Measurements from ENCODE around the gene ZNF189. TPM values are rescaled to one million over a fixed set of nuclear protein-coding genes. Genes with fewer than 3 reads are reported as not detected.

The ZNF189 gene
- polyA plus RNA-seq, 4 donors, result 7.3 to 77.8 (median 12.9) TPM

DNA sequence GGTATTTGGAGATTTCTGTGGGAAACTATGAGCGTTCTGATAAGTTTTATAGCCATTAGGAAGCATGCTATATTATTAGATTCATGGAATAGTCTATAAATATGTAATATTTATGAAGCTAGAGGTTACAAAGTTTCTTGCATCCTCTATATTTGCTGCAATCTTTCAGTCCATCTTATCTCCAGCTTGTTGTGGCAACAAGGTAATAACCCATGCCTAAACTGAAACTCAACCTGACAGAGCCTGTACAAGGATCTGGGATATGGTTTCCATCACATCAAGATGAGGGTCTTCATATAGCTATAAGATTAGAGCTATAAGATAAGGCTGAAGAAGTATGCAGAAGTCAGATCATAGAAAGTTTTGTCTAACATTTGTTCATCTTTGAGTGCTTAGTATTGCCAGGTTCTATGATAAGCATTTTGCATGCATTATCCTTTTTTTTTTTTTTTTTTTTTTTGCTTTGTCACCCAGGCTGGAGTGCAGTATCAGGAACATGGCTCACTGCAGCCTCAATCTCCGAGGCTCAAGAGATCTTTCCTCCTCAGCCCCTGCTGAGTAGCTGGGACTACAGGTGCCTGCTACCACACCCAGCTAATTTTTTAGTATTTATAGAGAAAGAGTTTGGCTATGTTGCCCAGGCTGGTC is 28.6 kb upstream of the ZNF189 start:
- WGBS, 3 donors, result 51 to 69% (median 67%) methylated on average over 2 of the region's 2 CpGs
- no peaks in the 10 kb centered on the region for H3K36me3 ChIP-seq (ENCODE audit: control insufficient read depth in 3 of 3, insufficient read depth in 2 of 3, low read depth in 1 of 3, low read length in 3 of 3)
- no peak overlapping the region for H3K27ac ChIP-seq (ENCODE audit: low read depth in 1 of 3, low read length in 2 of 3)
- FAIRE-seq, result no peak
- peaks cover 0 to 12% (median 0%) of the 10 kb centered on the region in 3 donors for H3K4me1 ChIP-seq (ENCODE audit: control insufficient read depth in 3 of 3, insufficient read depth in 2 of 3, low read depth in 1 of 3, low read length in 2 of 3)
- H3K9me3 ChIP-seq (ENCODE audit: control insufficient read depth in 2 of 2, insufficient read depth in 1 of 2, low read depth in 1 of 2, low read length in 1 of 2), result no peaks in the 10 kb centered on the region
- no peak for DNase-seq
- H3K4me3 ChIP-seq (ENCODE audit: low read depth in 1 of 3, low read length in 3 of 3), result no peak overlapping the region
- no peaks in the 10 kb centered on the region for H3K27me3 ChIP-seq (ENCODE audit: control insufficient read depth in 3 of 3, insufficient read depth in 3 of 3, low read length in 3 of 3)

DNA sequence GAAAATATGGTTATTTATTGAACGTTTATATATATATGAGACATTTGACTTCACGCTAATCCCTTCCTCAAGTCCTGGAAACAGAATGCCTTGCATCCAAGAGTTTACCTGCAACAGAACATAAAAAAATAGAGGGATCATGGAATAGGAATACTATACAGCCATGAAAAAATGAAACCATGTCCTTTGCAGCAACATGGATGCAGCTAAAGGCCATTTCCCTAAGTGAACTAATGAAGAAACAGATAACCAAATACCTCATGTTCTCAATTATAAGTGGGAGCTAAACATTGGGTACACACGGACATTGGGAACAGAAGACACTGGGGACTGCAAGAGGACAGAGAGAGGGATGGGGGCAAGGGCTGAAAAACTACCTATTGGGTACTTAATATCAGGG is 26.8 kb upstream of the ZNF189 start:
- Histone ChIP-seq H3K4me1 (ENCODE audit: control insufficient read depth in 3 of 3, insufficient read depth in 2 of 3, low read depth in 1 of 3, low read length in 2 of 3) (peaks cover 0 to 2% (median 0%) of the 10 kb centered on the region in 3 donors), H3K4me3 (ENCODE audit: low read depth in 1 of 3, low read length in 3 of 3) (no peak overlapping the region), H3K27ac (ENCODE audit: low read depth in 1 of 3, low read length in 2 of 3) (no peak overlapping the region), H3K27me3 (ENCODE audit: control insufficient read depth in 3 of 3, insufficient read depth in 3 of 3, low read length in 3 of 3) (peaks cover 0 to 5% (median 0%) of the 10 kb centered on the region in 3 donors), H3K36me3 (ENCODE audit: control insufficient read depth in 3 of 3, insufficient read depth in 2 of 3, low read depth in 1 of 3, low read length in 3 of 3) (no peaks in the 10 kb centered on the region), H3K9me3 (ENCODE audit: control insufficient read depth in 2 of 2, insufficient read depth in 1 of 2, low read depth in 1 of 2, low read length in 1 of 2) (no peaks in the 10 kb centered on the region)
- FAIRE-seq (no peak), DNase-seq (no peak)
- 90 to 98% (median 96%) methylated on average over 3 of the region's 3 CpGs for WGBS, 3 donors

DNA sequence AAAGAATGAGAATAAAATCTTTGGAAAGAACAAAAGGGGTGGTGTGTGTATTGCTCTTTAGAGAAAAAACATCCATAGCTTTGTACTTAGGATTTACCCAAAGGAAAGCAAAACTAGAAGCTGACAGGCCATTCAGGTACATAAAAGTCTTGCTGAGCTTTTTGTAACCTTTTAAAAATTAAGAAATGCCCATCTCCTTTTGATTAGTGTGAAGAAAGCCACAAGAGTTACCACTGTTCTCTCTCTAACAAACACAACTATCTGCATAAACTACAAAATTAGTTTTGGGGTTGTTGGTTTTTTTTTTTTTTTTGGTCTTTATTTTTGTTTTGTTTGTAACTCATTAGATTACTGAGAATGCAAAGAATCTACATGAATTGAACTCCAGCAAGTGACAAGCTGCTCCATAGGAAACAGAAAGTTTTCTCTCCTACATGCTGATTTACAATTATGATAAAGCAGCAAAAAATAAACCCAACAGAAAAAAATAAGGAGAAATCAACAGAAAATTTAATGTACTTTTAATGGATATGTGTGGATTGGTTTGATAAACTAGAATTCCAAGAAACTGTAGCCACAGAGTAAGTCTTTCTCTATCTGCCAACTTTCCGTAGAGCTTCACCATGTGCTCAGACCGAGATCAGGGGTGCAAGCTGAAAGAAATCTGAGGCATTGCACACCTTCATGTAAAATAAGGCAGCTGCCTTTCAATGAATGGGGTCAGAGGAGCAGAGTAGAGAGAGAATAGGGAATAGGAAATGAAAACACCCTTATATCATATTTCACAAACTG is 26.1 kb upstream of the ZNF189 start:
- H3K4me3 ChIP-seq (ENCODE audit: low read depth in 1 of 3, low read length in 3 of 3), result no peak overlapping the region
- no peak for DNase-seq
- 81 to 84% (median 81%) methylated on average over 2 of the region's 2 CpGs for WGBS, 3 donors

DNA sequence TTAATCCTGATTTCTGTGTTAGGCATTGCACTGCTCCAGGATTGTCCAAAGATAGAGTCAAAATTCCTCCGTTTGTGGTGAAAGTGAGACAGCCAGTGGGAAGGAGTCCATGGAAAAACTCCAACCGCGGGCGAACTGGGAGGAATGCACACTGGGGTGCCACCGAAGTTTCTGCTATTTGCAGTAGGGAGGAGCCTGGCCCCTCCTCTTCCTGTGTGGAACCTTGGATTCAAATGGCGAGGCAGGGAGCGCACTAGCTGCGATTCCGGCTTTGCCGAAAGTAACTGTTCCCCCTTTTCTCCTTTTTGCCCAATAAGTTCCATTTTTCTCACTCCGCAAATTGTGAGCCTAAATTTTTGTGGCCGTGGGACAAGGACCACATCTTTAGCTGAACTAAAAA is 23.1 kb upstream of the ZNF189 start:
- Histone ChIP-seq H3K9me3 (ENCODE audit: control insufficient read depth in 2 of 2, insufficient read depth in 1 of 2, low read depth in 1 of 2, low read length in 1 of 2) (no peaks in the 10 kb centered on the region), H3K4me1 (ENCODE audit: control insufficient read depth in 3 of 3, insufficient read depth in 2 of 3, low read depth in 1 of 3, low read length in 2 of 3) (no peaks in the 10 kb centered on the region), H3K27ac (ENCODE audit: low read depth in 1 of 3, low read length in 2 of 3) (no peak overlapping the region), H3K27me3 (ENCODE audit: control insufficient read depth in 3 of 3, insufficient read depth in 3 of 3, low read length in 3 of 3) (peaks cover 0 to 5% (median 0%) of the 10 kb centered on the region in 3 donors), H3K36me3 (ENCODE audit: control insufficient read depth in 3 of 3, insufficient read depth in 2 of 3, low read depth in 1 of 3, low read length in 3 of 3) (no peaks in the 10 kb centered on the region), H3K4me3 (ENCODE audit: low read depth in 1 of 3, low read length in 3 of 3) (no peak overlapping the region)
- 91 to 96% (median 95%) methylated on average over 12 of the region's 12 CpGs for WGBS, 3 donors
- FAIRE-seq, result no peak
- no peak for DNase-seq

More for the DNA sequence above, 26.1 kb upstream of the ZNF189 start:
- Histone ChIP-seq H3K36me3 (ENCODE audit: control insufficient read depth in 3 of 3, insufficient read depth in 2 of 3, low read depth in 1 of 3, low read length in 3 of 3) (no peaks in the 10 kb centered on the region), H3K9me3 (ENCODE audit: control insufficient read depth in 2 of 2, insufficient read depth in 1 of 2, low read depth in 1 of 2, low read length in 1 of 2) (no peaks in the 10 kb centered on the region), H3K27me3 (ENCODE audit: control insufficient read depth in 3 of 3, insufficient read depth in 3 of 3, low read length in 3 of 3) (peaks cover 0 to 5% (median 0%) of the 10 kb centered on the region in 3 donors), H3K27ac (ENCODE audit: low read depth in 1 of 3, low read length in 2 of 3) (no peak overlapping the region), H3K4me1 (ENCODE audit: control insufficient read depth in 3 of 3, insufficient read depth in 2 of 3, low read depth in 1 of 3, low read length in 2 of 3) (no peaks in the 10 kb centered on the region)
- no peak for FAIRE-seq

- peaks cover 0 to 5% (median 0%) of the 10 kb centered on the region in 3 donors for H3K27me3 ChIP-seq (ENCODE audit: control insufficient read depth in 3 of 3, insufficient read depth in 3 of 3, low read length in 3 of 3)
- no peak for FAIRE-seq
- no peaks in the 10 kb centered on the region for H3K36me3 ChIP-seq (ENCODE audit: control insufficient read depth in 3 of 3, insufficient read depth in 2 of 3, low read depth in 1 of 3, low read length in 3 of 3)
- H3K4me1 ChIP-seq (ENCODE audit: control insufficient read depth in 3 of 3, insufficient read depth in 2 of 3, low read depth in 1 of 3, low read length in 2 of 3), result no peaks in the 10 kb centered on the region
- H3K4me3 ChIP-seq (ENCODE audit: low read depth in 1 of 3, low read length in 3 of 3), result no peak overlapping the region
- DNase-seq, result no peak
- WGBS, 3 donors, result 86 to 92% (median 90%) methylated on average over 6 of the region's 6 CpGs
- H3K9me3 ChIP-seq (ENCODE audit: control insufficient read depth in 2 of 2, insufficient read depth in 1 of 2, low read depth in 1 of 2, low read length in 1 of 2), result no peaks in the 10 kb centered on the region
- no peak overlapping the region for H3K27ac ChIP-seq (ENCODE audit: low read depth in 1 of 3, low read length in 2 of 3)
Measured at GRCh38 chr9:101376111-101376848, 22.4 kb upstream of the ZNF189 start.

- DNase-seq (no peak), FAIRE-seq (no peak)
- no peak overlapping the region for H3K27ac ChIP-seq (ENCODE audit: low read depth in 1 of 3, low read length in 2 of 3)
- no peak overlapping the region for H3K4me3 ChIP-seq (ENCODE audit: low read depth in 1 of 3, low read length in 3 of 3)
- H3K27me3 ChIP-seq (ENCODE audit: control insufficient read depth in 3 of 3, insufficient read depth in 3 of 3, low read length in 3 of 3), result peaks cover 0 to 5% (median 0%) of the 10 kb centered on the region in 3 donors
- H3K4me1 ChIP-seq (ENCODE audit: control insufficient read depth in 3 of 3, insufficient read depth in 2 of 3, low read depth in 1 of 3, low read length in 2 of 3), result no peaks in the 10 kb centered on the region
- peaks cover 0 to 7% of the 10 kb centered on the region in 2 donors for H3K9me3 ChIP-seq (ENCODE audit: control insufficient read depth in 2 of 2, insufficient read depth in 1 of 2, low read depth in 1 of 2, low read length in 1 of 2)
- H3K36me3 ChIP-seq (ENCODE audit: control insufficient read depth in 3 of 3, insufficient read depth in 2 of 3, low read depth in 1 of 3, low read length in 3 of 3), result no peaks in the 10 kb centered on the region
Measured at GRCh38 chr9:101380295-101380694, 18.4 kb upstream of the ZNF189 start.

- no peaks in the 10 kb centered on the region for H3K27me3 ChIP-seq (ENCODE audit: control insufficient read depth in 3 of 3, insufficient read depth in 3 of 3, low read length in 3 of 3)
- 89 to 97% (median 93%) methylated on average over 3 of the region's 3 CpGs for WGBS, 3 donors
- peaks cover 0 to 13% of the 10 kb centered on the region in 2 donors for H3K9me3 ChIP-seq (ENCODE audit: control insufficient read depth in 2 of 2, insufficient read depth in 1 of 2, low read depth in 1 of 2, low read length in 1 of 2)
- H3K27ac ChIP-seq (ENCODE audit: low read depth in 1 of 3, low read length in 2 of 3), result no peak overlapping the region
- DNase-seq (no peak), FAIRE-seq (no peak)
- no peaks in the 10 kb centered on the region for H3K36me3 ChIP-seq (ENCODE audit: control insufficient read depth in 3 of 3, insufficient read depth in 2 of 3, low read depth in 1 of 3, low read length in 3 of 3)
- H3K4me1 ChIP-seq (ENCODE audit: control insufficient read depth in 3 of 3, insufficient read depth in 2 of 3, low read depth in 1 of 3, low read length in 2 of 3), result no peaks in the 10 kb centered on the region
- no peak overlapping the region for H3K4me3 ChIP-seq (ENCODE audit: low read depth in 1 of 3, low read length in 3 of 3)
Measured at GRCh38 chr9:101381118-101381517, 17.5 kb upstream of the ZNF189 start.

GRCh38 chr9:101381833-101382342 is 16.8 kb upstream of the ZNF189 start:
- Histone ChIP-seq H3K9me3 (ENCODE audit: control insufficient read depth in 2 of 2, insufficient read depth in 1 of 2, low read depth in 1 of 2, low read length in 1 of 2) (peaks cover 0 to 13% of the 10 kb centered on the region in 2 donors), H3K27ac (ENCODE audit: low read depth in 1 of 3, low read length in 2 of 3) (no peak overlapping the region), H3K27me3 (ENCODE audit: control insufficient read depth in 3 of 3, insufficient read depth in 3 of 3, low read length in 3 of 3) (no peaks in the 10 kb centered on the region), H3K4me1 (ENCODE audit: control insufficient read depth in 3 of 3, insufficient read depth in 2 of 3, low read depth in 1 of 3, low read length in 2 of 3) (no peaks in the 10 kb centered on the region), H3K36me3 (ENCODE audit: control insufficient read depth in 3 of 3, insufficient read depth in 2 of 3, low read depth in 1 of 3, low read length in 3 of 3) (no peaks in the 10 kb centered on the region), H3K4me3 (ENCODE audit: low read depth in 1 of 3, low read length in 3 of 3) (no peak overlapping the region)
- FAIRE-seq (no peak), DNase-seq (no peak)
- 90 to 96% (median 94%) methylated on average over 2 of the region's 2 CpGs for WGBS, 3 donors
